Lung (tissue), 12 donors: Measurements from ENCODE around the gene DPYSL4. TPM values are rescaled to one million over a fixed set of nuclear protein-coding genes. Genes with fewer than 3 reads are reported as not detected.

Experiments used
- ATAC-seq: fragments of 200-7000 bp; cut with Tn5 transposase; one replicate; pipeline ENCODE4 v1.9.1; 2020; ENCODE audit warnings: moderate number of reproducible peaks; ENCODE audit not compliant: insufficient read depth, low FRiP score
- DNase-seq, 3 donors: peaks; one replicate each; pipeline ENCODE4 v3.0.0-alpha.2; 2013 to 2017
- H3K27ac ChIP-seq, 2 donors: one replicate each; pipeline ENCODE4 v1.5.1; 2013; ENCODE audit warnings: mild to moderate bottlenecking in 2 of 2, moderate library complexity in 2 of 2, control low read depth in 1 of 2, inconsistent platforms in 1 of 2, low read depth in 1 of 2, low read length in 1 of 2
- H3K27me3 ChIP-seq, 3 donors: one replicate each; pipeline ENCODE4 v1.5.1; 2013; ENCODE audit warnings: low read length in 2 of 3; ENCODE audit not compliant: control insufficient read depth in 3 of 3, insufficient read depth in 3 of 3
- H3K36me3 ChIP-seq, 4 donors: one replicate each; pipeline ENCODE4 v1.5.1; 2013; ENCODE audit warnings: low read length in 4 of 4, mild to moderate bottlenecking in 1 of 4, moderate library complexity in 1 of 4; ENCODE audit not compliant: control insufficient read depth in 4 of 4, insufficient read depth in 4 of 4
- H3K4me1 ChIP-seq, 5 donors: one replicate each; pipeline ENCODE4 v1.5.1; 2013; ENCODE audit warnings: low read length in 5 of 5, mild to moderate bottlenecking in 2 of 5, moderate library complexity in 1 of 5; ENCODE audit not compliant: control insufficient read depth in 5 of 5, insufficient read depth in 5 of 5
- H3K4me3 ChIP-seq: one replicate; pipeline ENCODE4 v1.5.1; 2013; ENCODE audit warnings: mild to moderate bottlenecking, control low read depth, moderate library complexity
- H3K9ac ChIP-seq, 2 donors: one replicate each; pipeline ENCODE4 v1.5.1; 2013; ENCODE audit warnings: low read length in 2 of 2, control low read depth in 1 of 2; ENCODE audit not compliant: insufficient read depth in 1 of 2
- H3K9me3 ChIP-seq, 4 donors: one replicate each; pipeline ENCODE4 v1.5.1; 2013; ENCODE audit warnings: low read length in 3 of 4, mild to moderate bottlenecking in 1 of 4, moderate library complexity in 1 of 4; ENCODE audit not compliant: control insufficient read depth in 4 of 4, insufficient read depth in 3 of 4
- WGBS, 2 donors: extraction: QIAGEN DNeasy Blood & Tissue Kit; methylation state at CpG; one replicate each; pipeline ENCODE4 v1.1.7; 2013; 5-methylcytosine and 5-hydroxymethylcytosine counted together
- polyA plus RNA-seq, 2 donors: library from polyadenylated mRNA; stranded (reverse); fragments of 200-250 nt; gene quantifications; one replicate each; pipeline ENCODE4 v1.2.1, GENCODE V29; 2013
- total RNA-seq, 2 donors: library from RNA; depleted of rRNA in 1 of 2; stranded (reverse); fragments of >200 nt in 1 of 2; gene quantifications; one replicate each; pipeline ENCODE4 v1.2.1, GENCODE V29; 2014 to 2021
- TF ChIP-seq, protein P1 (sequence below): IDR thresholded peaks from 2 replicates; pipeline ENCODE4 v1.5.1; 2012; ENCODE audit warnings: mild to moderate bottlenecking; ENCODE audit errors: control extremely low read depth, extremely low read depth
- donor health status: control.
- donor health status: control.
- donor health status: Bipolar disorder and iron deficiency.
- donor health status: healthy.
- donor health status: DM: yes; HTN: yes; CAD: no.

Gene DPYSL4
- total and polyA plus RNA-seq, 4 donors, result 0.33 to 1.5 (median 1.3) TPM

DNA sequence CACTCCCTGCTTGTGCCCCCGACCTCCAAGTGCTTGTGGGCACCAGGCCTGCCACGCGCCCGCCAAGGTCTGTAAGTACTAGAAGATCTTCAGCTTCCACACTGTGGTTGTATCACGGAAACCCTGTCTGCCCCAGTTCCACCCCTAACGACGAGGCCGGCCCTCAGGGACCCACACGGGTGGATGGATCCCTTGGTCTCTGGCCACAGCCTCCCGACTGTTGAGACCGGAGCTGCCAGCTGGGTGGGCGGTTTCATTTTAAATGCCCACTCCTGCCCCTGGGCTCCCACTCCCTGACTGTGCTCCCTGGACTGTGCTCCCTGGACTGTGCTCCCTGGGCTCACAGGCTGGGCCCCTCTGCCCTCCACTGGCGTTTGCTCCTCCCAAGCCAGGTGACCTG, 50.1 kb downstream of the DPYSL4 start:
- H3K9me3 ChIP-seq, result no peaks in the 10 kb centered on the region
- no peak for DNase-seq
- H3K27me3 ChIP-seq, result no peaks in the 10 kb centered on the region
- H3K4me3 ChIP-seq, result no peak overlapping the region
- H3K27ac ChIP-seq, result no peak overlapping the region
- H3K4me1 ChIP-seq, result peaks cover 0 to 8% (median 0%) of the 10 kb centered on the region in 5 donors
- no peak overlapping the region for H3K9ac ChIP-seq
- TF ChIP-seq, protein P1, sequence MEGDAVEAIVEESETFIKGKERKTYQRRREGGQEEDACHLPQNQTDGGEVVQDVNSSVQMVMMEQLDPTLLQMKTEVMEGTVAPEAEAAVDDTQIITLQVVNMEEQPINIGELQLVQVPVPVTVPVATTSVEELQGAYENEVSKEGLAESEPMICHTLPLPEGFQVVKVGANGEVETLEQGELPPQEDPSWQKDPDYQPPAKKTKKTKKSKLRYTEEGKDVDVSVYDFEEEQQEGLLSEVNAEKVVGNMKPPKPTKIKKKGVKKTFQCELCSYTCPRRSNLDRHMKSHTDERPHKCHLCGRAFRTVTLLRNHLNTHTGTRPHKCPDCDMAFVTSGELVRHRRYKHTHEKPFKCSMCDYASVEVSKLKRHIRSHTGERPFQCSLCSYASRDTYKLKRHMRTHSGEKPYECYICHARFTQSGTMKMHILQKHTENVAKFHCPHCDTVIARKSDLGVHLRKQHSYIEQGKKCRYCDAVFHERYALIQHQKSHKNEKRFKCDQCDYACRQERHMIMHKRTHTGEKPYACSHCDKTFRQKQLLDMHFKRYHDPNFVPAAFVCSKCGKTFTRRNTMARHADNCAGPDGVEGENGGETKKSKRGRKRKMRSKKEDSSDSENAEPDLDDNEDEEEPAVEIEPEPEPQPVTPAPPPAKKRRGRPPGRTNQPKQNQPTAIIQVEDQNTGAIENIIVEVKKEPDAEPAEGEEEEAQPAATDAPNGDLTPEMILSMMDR, result no peak
- H3K36me3 ChIP-seq, result no peaks in the 10 kb centered on the region
- WGBS, 2 donors, result 92 to 97% methylated on average over 13 of the region's 13 CpGs
- ATAC-seq, result no peak

DNA sequence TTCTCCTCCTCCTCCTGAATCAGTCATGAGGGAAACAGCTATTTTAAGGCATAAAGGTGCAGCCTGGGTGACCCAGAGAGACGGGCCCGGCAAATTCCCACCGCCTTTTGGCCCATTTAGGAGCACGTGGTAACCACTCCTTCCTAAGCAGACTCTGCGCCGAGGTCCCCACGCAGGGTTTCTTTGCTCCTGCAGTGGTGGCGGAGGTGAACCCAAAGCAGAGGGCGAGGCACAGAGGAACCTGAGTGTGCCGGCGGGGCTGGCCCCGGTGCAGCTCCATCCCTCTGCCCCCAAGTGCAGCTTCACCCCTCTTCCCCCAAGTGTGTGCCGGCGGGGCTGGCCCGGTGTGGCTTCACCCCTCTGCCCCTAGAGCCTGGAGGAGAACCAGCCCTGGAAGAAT, 50.6 kb downstream of the DPYSL4 start:
- TF ChIP-seq, protein P1, result no peak
- H3K27ac ChIP-seq, result no peak overlapping the region
- H3K27me3 ChIP-seq, result no peaks in the 10 kb centered on the region
- H3K4me3 ChIP-seq, result no peak overlapping the region
- no peak overlapping the region for H3K9ac ChIP-seq
- DNase-seq, result no peak
- ATAC-seq, result no peak
- H3K4me1 ChIP-seq, result peaks cover 0 to 8% (median 0%) of the 10 kb centered on the region in 5 donors
- WGBS, 2 donors, result 90 to 94% methylated on average over 13 to 15 of the region's 15 CpGs
- no peaks in the 10 kb centered on the region for H3K36me3 ChIP-seq
- H3K9me3 ChIP-seq, result no peaks in the 10 kb centered on the region

DNA sequence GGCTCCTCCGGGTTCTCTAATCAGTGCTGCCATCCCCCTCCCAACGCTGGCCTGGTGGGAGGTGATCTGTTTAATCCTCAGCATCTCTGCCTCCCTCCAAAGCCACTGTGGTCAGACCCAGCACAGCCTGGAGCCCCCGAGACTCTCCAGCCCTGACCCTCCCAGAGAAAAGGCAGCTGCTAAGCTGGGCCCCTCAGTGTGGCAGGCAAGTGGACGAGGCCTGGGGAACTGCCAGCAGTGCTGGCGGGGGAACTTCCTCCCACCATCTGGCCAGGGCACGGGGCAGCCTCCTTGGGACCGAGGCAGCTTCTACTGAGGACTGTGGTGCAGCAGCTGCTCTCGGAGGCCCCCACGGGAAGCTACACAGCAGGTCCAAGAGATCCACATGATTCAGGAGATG, 51.1 kb downstream of the DPYSL4 start:
- Histone ChIP-seq H3K9ac (no peak overlapping the region), H3K27me3 (no peaks in the 10 kb centered on the region), H3K4me1 (peaks cover 0 to 8% (median 0%) of the 10 kb centered on the region in 5 donors), H3K36me3 (no peaks in the 10 kb centered on the region), H3K9me3 (no peaks in the 10 kb centered on the region), H3K27ac (no peak overlapping the region), H3K4me3 (no peak overlapping the region)
- peak in 2 of 3 donors; percentile 46 to 48 for DNase-seq
- ATAC-seq, result no peak
- WGBS, 2 donors, result 37 to 54% methylated on average over 9 of the region's 9 CpGs
- TF ChIP-seq, protein P1, result no peak
